ENCODE measurements around the gene RASGRF2. TPM values are rescaled to one million over a fixed set of nuclear protein-coding genes. Genes with fewer than 3 reads are reported as not detected.
"Not testable (repeated sequence)": the region's sequence is repeated elsewhere in the genome, so short reads cannot be mapped to it uniquely, and the experiment has no call there.

The RASGRF2 gene
- polyA plus RNA-seq, 4 donors, result 1.8 to 17.5 (median 2.6) TPM

DNA sequence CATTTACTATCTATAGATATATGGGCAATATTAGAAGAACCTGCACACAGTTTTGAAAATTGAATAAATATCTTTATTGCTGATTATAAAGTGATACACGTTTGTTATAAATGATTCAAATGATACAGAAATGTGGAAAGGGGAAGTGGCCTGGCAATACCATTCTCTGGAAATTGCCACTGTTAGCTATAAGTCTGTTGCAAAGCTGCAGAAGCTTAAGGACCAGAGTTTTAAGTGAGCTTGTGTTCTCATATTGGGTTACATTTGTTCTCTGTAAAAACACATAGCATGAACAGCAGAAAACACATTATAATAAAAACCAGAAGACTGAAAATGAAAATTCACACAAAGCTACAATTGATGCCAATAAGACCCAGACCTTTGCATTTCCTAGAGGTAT lies 59.6 kb downstream of the RASGRF2 start:
- no peak for DNase-seq (ENCODE audit: low read depth in 4 of 4, low spot score in 3 of 4)

DNA sequence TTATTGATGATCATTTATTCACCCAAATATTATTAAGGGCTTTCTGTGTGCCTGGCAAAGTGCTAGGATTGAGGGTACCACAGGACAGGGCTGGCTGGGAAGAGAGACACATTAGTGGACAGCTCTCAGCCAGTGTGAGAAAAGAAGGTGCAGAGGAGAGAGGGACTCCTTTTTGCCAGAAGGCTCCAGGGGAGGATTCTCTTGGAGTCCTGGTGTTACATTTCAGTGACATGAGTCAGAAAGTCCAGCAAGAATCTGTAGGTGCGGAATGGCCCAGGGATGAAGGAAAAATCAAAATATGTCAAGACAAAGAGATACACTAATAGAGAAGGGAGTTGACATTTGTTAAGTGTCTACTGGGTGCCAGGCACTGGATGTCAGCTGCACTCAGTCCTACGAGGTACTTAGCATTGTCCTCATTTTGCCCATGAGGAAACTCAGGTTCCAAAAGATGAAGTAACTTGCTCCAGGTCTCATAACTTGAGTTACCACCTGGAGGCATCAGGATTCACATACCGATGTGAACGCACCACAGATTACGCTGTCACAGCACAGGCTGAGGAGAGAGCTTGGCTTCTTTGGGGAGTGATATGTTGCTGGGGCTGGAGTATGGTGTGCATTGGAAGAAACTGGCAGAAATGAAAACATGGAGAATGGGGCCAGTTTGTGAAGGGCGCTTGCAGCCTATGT lies 60.5 kb downstream of the RASGRF2 start:
- DNase-seq (ENCODE audit: low read depth in 4 of 4, low spot score in 3 of 4), result no peak

DNA sequence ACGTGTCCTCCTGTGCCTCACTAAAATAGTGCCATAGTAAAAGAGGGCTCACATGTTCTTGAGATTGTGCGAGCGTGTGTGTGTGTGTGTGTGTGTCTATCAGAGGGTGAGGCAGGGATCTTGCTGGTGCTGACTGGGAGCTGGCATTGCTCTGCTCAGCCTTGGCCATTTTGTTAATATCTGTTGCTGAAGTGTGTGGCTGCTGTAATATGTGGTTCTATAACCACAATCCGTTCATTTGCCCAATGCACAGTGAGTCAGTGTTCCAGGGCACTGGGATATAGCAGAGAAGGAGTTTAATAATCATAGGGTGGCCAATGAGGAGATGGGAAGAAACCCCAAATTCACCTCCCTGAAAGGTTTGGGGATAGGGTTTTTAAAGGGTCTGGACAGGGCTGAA lies 61.3 kb downstream of the RASGRF2 start:
- DNase-seq (ENCODE audit: low read depth in 4 of 4, low spot score in 3 of 4), result no peak

DNA sequence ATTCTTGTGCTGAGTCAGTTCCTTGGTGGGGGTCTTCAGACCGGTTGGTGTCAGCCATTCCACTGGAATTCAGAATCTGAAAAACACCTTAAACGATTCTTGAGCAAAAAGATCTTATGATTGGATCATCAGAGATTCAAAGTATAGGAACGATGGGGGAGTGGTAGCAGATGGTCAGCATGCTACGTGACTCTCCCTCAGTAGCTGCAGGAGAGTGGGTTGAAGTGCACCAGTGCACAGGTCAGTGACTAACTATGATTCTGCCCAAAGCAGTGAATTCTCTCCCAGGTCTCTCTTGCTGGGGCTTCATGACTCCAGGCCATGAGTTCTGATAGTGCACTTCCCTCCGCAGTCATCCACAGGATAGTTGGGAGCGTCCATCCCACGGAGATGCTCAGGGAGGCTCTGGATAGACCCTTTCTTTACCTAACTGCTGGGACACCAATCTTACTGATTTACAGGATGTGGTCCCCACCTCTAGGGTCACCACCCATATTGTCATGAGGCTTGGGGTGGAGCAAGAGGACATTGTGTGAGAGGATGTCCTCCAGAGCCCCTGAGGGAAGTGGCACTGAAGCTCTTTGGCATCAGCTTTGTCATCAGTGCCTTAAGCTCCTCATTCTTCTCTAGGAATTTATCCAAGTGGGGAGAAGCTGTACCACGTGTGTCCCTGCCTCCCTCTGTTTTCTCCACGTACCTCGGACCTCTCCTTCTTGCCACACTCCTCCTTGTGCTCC lies 62.0 kb downstream of the RASGRF2 start:
- no peak for DNase-seq (ENCODE audit: low read depth in 4 of 4, low spot score in 3 of 4)

DNA sequence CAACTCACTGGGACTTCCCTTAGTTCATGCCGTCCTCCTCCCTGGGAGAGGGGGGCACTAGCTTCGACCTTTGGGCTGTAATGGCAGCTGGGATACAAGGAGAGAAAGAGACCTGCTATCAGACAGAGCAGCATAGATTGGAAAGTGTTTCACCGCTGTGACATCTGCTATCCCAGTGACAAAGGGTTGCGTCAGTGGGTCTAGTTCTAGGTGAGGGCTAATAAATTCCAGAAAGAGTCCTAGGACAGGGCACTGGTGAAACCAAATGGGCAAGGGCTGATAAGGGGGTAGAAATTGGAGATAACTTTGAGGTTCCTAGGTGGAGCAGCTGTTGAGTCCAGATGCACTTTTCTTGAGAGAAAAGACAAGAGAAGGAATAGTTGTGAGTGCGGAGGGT lies 62.5 kb downstream of the RASGRF2 start:
- DNase-seq (ENCODE audit: low read depth in 4 of 4, low spot score in 3 of 4), result no peak

DNA sequence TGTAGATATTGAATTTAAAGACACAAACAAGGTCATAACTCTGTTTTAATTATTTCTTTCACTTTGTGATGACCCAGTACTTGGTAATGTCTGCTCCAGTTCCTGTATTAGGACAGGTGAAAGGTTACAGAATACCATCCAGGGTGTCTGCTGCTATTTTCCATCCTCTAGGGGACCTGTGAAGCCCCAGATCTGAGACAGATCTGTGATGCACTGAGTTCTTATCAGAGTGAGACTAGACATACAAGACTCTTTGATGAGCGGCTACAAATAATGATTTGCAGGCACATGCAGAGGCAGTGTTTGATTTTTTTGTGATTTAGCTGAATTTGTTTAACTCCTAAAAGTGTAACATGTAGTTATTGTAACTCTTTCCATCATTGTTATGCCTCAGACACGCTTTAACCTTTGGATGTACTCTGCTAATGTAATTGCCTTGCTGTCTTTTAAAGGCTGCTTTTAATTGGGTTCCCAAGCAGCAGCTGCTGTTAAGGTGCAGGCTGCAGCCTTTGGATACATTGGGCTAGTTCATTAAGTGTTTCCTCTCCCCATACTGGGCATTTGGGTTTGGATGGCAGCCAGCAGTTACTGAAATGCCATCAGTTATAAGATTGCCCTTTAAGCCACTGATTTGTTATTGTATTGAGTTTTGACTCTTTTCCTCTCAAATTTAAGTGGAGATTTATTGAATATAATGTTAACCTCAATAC lies 63.3 kb downstream of the RASGRF2 start:
- no peak for DNase-seq (ENCODE audit: low read depth in 4 of 4, low spot score in 3 of 4)

DNA sequence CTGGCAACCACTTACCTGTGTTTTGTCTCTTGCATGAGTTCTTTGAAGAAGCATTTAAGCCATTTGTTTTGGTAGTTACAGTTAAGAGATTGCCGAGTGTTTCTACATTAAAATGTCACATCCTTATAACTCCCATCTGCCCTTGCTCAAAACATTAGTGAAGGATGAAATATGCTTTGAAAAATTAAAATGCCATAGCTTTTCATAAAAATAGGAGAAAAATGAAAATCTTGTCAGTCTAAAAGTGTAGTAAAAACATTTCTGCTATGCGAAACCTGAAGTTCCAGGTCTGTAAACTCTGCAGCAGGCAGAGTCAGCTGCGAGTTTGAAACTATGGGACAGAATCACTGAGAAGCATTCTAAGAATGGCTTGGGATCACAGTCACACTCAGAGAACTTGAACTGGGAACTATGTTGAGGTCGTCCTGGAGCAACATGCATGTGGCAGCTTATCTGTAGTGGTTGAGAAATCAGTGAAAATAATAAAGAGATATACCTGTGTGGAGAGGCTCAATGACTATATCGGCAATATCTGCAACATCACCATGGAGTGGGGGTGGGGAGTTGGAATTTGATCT lies 67.4 kb downstream of the RASGRF2 start:
- DNase-seq (ENCODE audit: low read depth in 4 of 4, low spot score in 3 of 4), result no peak

DNA sequence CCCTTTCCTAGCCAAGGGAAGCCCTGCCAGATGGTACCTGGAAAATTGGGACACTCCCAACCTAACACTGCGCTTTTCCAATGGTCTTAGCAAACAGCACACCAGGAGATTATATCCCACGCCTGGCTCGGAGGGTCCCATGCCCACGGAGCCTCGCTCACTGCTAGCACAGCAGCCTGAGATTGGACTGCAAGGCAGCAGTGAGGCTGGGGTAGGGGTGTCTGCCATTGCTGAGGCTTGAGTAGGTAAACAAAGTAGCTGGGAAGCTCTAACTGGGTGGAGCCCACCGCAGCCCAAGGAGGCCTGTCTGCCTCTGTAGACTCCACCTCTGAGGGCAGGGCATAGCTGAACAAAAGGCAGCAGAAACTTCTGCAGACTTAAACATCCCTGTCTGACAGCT lies 68.7 kb downstream of the RASGRF2 start:
- DNase-seq (ENCODE audit: low read depth in 4 of 4, low spot score in 3 of 4), result not testable (repeated sequence)

DNA sequence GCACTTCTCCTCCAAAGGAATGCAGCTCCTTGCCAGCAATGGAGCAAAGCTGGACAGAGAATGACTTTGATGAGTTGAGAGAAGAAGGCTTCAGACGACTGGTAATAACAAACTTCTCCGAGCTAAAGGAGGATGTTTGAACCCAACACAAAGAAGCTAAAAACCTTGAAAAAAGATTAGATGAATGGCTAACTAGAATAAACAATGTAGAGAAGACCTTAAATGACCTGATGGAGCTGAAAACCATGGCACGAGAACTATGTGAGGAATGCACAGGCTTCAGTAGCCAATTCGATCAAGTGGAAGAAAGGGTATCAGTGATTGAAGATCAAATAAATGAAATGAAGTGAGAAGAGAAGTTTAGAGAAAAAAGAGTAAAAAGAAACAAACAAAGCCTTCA lies 69.6 kb downstream of the RASGRF2 start:
- DNase-seq (ENCODE audit: low read depth in 4 of 4, low spot score in 3 of 4), result not testable (repeated sequence)

DNA sequence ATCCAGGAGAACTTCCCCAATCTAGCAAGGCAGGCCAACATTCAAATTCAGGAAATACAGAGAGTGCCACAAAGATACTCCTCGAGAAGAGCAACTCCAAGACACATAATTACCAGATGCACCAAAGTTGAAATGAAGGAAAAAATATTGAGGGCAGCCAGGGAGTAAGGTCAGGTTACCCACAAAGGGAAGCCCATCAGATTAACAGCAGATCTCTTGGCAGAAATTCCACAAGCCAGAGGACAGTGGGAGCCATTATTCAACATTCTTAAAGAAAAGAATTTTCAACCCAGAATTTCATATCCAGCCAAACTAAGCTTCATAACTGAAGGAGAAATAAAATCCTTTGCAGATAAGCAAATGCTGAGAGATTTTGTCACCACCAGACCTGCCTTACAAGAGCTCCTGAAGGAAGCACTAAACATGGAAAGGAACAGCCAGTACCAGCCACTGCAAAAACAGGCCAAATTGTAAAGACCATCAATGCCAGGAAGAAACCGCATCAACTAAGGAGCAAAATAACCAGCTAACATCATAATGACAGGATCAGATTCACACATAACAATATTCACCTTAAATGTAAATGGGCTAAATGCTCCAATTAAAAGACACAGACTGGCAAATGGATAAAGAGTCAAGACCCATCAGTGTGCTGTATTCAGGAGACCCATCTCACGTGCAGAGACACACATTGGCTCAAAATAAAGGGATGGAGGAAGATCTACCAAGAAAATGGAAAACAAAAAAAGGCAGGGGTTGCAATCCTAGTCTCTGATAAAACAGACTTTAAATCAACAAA lies 70.3 kb downstream of the RASGRF2 start:
- DNase-seq (ENCODE audit: low read depth in 4 of 4, low spot score in 3 of 4), result not testable (repeated sequence)

DNA sequence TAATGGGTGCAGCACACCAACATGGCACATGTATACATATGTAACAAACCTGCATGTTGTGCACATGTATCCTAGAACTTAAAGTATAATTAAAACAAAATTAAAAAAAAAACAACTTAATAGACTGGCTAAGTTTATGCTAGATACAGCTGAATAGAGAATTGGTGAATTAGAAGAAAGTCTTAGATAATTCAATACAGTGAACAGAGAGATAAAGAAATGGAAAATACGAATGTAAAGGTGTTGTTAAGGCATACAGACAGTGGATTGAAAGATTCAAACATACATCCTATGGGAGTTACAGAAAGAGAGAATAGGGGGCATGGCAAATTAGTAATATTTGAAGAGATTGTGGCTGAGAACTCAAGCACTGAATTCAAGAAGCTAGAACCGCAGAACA lies 75.4 kb downstream of the RASGRF2 start:
- DNase-seq (ENCODE audit: low read depth in 4 of 4, low spot score in 3 of 4), result no peak

DNA sequence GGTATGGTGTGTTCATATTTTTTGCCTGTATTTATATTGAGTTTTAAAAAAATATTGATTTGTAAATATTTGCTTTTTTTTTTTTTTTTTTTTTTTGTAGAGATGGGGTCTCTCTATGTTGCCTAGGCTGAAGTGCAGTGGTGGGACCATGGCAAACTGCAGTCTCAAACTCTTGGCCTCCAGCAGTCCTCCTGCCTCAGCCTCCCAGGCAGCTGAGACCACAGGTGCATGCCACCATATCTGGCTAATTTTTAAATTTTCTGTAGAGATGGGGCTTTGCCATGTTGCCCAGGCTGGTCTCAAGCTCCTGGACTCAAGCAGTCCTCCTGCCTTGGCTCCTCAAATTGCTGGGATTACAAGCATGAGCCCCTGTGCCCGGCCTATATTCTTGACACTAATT lies 78.3 kb downstream of the RASGRF2 start:
- no peak for DNase-seq (ENCODE audit: low read depth in 4 of 4, low spot score in 3 of 4)

DNA sequence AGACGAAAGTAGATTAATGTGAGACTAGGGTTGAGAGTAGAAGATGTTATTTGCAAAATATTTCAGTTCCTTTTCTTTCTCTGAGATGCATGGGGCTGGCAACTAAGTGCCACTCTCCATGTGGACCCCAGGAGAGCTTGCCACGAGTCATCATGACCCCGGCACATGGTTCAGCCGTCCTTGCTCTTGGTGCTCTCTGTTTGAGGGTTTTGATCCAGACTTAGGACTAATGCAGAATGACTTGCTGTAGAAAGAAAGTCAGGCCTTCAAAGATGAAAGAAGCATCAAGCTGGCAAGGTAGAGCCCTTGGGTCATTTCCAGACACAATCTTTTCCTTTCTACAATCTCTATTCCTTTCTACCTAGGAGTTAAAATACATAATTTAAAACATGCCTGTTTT lies 84.7 kb downstream of the RASGRF2 start:
- DNase-seq (ENCODE audit: low read depth in 4 of 4, low spot score in 3 of 4), result no peak

DNA sequence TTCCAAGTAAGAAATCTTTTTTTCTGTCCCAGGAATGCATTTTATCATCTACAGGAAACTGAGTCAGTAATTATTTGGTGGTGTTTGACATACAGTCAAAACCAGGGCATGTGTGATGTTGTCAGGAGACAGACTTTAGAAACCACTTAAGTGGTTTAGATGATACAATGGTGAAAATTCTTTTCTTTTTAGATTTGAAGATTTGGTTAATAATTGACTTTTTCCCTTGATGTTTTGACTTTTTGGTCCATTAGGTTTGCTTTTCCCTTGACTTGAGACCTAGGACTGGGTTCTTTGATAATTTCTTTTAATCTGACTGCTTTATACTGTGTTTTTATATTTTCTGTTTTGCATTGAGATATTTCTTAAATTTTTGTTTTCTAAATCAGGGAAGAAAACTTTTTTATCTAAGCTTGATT lies 85.2 kb downstream of the RASGRF2 start:
- DNase-seq (ENCODE audit: low read depth in 4 of 4, low spot score in 3 of 4), result no peak

DNA sequence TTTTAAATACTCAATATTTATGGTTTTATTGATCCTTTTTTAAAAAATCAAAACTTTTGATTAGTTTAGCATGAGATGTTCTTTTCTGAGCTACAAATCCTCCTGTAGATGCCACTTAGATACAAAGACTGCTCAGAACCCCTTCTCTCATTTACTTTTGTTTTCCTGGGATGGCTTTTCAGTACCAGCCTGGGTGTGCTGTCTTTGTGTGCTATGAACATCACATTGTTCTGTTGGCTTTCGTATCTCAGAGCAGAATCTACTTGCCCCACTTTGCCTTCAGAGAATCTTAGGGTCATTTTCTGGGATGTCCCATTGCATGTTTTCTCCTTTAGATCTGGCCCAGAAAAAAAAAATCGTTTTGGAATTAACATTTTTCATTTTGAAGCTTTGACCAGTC lies 85.9 kb downstream of the RASGRF2 start:
- DNase-seq (ENCODE audit: low read depth in 4 of 4, low spot score in 3 of 4), result no peak

DNA sequence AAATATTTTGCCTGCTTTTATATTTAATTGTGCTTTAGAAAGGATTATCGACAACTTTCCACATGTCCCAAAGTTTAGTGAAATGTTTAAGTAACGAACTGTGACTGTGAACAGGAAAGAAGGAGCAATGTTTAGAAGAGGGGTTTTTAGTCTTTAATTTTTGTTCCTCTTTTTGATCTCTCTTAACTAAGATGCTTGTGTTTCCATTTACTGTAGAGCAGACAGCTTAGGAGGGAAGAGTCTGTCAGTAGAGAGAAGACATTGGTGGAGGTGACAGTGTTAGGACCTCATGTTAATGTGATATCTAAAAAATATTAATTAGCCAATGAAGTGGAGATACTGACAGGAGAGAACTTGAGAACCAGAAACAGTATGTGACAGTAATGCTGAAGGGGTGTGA lies 92.2 kb downstream of the RASGRF2 start:
- DNase-seq (ENCODE audit: low read depth in 4 of 4, low spot score in 3 of 4), result no peak

DNA sequence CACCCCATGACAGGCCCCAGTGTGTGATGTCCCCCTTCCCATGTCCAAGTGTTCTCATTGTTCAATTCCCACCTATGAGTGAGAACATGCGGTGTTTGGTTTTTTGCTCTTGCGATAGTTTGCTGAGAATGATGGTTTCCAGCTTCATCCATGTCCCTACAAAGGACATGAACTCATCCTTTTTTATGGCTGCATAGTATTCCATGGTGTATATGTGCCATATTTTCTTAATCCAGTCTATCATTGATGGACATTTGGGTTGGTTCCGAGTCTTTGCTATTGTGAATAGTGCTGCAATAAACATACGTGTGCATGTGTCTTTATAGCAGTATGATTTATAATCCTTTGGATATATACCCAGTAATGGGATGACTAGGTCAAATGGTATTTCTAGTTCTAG lies 93.1 kb downstream of the RASGRF2 start:
- not testable (repeated sequence) for DNase-seq (ENCODE audit: low read depth in 4 of 4, low spot score in 3 of 4)

DNA sequence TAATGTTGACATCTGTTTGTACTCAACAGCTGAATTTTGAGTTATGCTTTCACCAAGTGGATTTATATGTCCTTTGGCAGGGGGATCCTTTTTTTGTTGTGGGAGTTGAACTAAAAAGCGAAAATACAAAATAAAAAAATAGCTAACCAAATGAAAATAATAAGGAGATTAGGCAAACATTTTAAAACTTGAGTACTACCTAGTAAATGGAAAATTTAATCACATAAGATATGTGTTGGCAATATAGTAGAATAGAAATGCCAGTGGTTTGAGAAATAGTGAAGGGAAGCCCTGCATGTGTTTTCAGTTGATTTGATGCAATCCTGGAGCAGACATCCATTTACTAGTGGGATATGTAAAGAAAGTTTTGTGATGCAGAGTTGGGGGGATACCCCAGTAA lies 98.0 kb downstream of the RASGRF2 start:
- DNase-seq (ENCODE audit: low read depth in 4 of 4, low spot score in 3 of 4), result no peak

DNA sequence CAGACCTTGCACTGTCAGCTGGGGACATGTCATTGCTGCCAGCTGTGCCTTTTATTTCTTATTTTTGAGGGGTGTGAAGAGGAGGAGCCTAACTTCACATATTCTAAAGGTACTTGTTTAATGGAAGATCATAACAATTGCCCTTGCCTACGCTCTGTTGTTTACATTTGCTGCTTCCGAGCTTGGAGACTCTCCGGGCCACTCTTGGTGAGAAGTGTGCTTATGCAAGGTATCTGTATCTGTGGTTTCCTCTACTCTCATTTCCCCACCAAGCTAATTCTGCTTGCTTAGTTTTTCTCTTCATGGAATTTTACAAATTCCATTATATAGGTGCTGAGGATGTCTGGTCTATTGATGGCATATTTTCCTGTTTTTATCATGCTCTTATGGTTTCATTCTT lies 105.3 kb downstream of the RASGRF2 start:
- DNase-seq (ENCODE audit: low read depth in 4 of 4, low spot score in 3 of 4), result no peak

DNA sequence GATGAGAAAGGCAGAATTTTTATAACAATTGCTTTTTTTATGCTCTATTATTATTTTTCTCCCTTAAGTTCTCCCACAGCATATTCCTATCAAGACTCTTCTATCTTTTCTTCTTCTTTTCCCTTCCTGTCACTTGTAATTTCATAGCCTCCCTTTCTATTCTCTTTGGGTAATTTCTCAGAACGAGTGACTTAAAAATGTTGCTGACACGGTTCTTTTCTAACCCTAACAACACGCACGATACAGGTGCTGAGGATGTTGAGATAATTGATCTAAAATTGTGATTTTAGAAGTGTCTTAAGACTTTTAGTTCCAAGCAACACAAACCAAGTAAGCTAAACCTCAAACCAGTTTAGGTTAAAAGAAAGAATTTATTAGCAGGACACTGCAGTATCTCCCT lies 105.9 kb downstream of the RASGRF2 start:
- DNase-seq (ENCODE audit: low read depth in 4 of 4, low spot score in 3 of 4), result no peak

DNA sequence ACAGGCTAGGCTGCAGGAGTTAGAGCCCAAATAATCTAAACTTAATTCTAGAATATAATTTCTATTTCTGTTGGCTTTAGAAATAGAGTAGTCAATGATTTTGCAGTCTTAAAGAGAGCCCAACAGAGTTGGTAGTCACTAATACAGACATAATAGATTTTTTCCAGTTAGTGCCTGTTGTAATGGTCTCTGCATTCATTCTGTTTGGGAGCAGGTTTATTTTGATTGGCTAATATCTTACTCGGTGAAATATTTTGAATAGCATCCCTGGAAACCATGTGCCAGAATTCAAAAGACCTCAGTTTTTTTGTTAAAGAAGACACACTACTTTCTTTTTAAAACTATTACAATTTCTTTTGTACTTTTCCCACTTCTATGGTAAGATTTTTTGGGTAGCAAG lies 107.2 kb downstream of the RASGRF2 start:
- no peak for DNase-seq (ENCODE audit: low read depth in 4 of 4, low spot score in 3 of 4)

Data from left renal pelvis (tissue), 4 donors.